ENCODE data around the gene PPTC7. TPM values are rescaled to one million over a fixed set of nuclear protein-coding genes. Genes with fewer than 3 reads are reported as not detected.

PPTC7 gene
- total and polyA plus RNA-seq, 8 donors = 13.3 to 24.2 (median 15.1) TPM

DNA sequence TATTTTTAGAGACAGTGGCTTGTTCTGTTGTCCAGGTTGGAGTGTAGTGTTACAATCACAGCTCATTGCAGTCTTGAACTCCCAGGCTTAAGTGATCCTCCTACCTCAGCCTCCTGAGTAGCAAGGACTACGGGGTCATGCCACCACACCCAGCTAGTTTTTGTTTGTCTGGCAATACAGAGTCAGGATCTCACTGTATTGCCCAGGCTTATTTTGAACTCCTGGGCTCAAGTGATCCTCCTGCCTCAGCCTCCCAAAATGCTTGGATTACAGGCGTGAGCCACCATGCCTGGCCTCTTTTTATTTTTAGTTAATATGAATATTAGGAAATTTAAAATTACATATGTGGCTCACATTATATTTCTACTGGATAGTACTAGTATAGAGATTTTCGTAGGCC lies 28.9 kb downstream of the PPTC7 start:
- DNase-seq (no peak), ATAC-seq (no peak)
- peaks cover 16 to 31% of the 10 kb centered on the region in 2 donors for H3K4me1 ChIP-seq
- H3K27ac ChIP-seq = no peak overlapping the region
- no peak for TF ChIP-seq CTCF (IDR thresholded peaks at IDR 0.05)
- H3K9me3 ChIP-seq = no peaks in the 10 kb centered on the region
- no peaks in the 10 kb centered on the region for H3K27me3 ChIP-seq
- H3K36me3 ChIP-seq = peaks cover 0 to 22% of the 10 kb centered on the region in 2 donors
- intact Hi-C loops (cut with DNase I) = no loop called here
- H3K4me3 ChIP-seq = no peak overlapping the region

DNA sequence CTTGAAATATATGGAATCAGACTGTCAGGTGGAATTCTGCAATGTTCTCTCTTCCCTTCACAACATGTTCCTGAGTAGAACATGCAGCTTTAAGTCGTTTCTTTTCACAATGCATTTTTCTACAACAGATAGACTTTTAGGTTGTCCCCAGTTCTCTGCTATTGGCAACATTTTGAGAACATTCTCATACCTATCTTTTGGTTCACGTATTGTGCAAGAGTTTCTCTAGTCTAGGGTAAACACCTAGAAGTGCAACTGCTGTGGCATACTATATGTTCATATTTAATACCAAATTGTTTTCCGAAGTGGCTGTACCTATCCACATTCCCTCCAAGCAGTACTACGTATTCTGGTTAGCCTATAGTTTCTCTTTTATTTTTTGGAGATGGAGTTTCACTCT lies 32.1 kb downstream of the PPTC7 start:
- ATAC-seq (no peak), DNase-seq (no peak)
- no peak for TF ChIP-seq CTCF (IDR thresholded peaks at IDR 0.05)
- intact Hi-C loops (cut with DNase I) = no loop called here
- H3K4me1 ChIP-seq = peaks cover 9 to 28% of the 10 kb centered on the region in 2 donors
- H3K27ac ChIP-seq = no peak overlapping the region
- no peaks in the 10 kb centered on the region for H3K9me3 ChIP-seq
- peaks cover 0 to 22% of the 10 kb centered on the region in 2 donors for H3K36me3 ChIP-seq
- no peaks in the 10 kb centered on the region for H3K27me3 ChIP-seq
- H3K4me3 ChIP-seq = no peak overlapping the region

- H3K36me3 ChIP-seq = peaks cover 0 to 34% of the 10 kb centered on the region in 2 donors
- intact Hi-C loops (cut with DNase I) = no loop called here
- peaks cover 0 to 28% of the 10 kb centered on the region in 2 donors for H3K4me1 ChIP-seq
- no peak for TF ChIP-seq CTCF (IDR thresholded peaks at IDR 0.05)
- no peak for ATAC-seq
- no peak for DNase-seq
- no peaks in the 10 kb centered on the region for H3K9me3 ChIP-seq
- H3K27me3 ChIP-seq = no peaks in the 10 kb centered on the region
- H3K4me3 ChIP-seq = no peak overlapping the region
- H3K27ac ChIP-seq = no peak overlapping the region
Observed at GRCh38 chr12:110549716-110550115, 33.4 kb downstream of the PPTC7 start.

- Histone ChIP-seq H3K4me1 (peaks cover 7 to 29% of the 10 kb centered on the region in 2 donors), H3K27ac (no peak overlapping the region), H3K9me3 (no peaks in the 10 kb centered on the region), H3K27me3 (no peaks in the 10 kb centered on the region), H3K36me3 (peaks cover 0 to 41% of the 10 kb centered on the region in 2 donors), H3K4me3 (no peak overlapping the region)
- TF ChIP-seq CTCF (IDR thresholded peaks at IDR 0.05) = no peak
- intact Hi-C loops (cut with DNase I) = no loop called here
- DNase-seq = no peak
- ATAC-seq = no peak
Observed at GRCh38 chr12:110548678-110549077, 34.4 kb downstream of the PPTC7 start.

DNA sequence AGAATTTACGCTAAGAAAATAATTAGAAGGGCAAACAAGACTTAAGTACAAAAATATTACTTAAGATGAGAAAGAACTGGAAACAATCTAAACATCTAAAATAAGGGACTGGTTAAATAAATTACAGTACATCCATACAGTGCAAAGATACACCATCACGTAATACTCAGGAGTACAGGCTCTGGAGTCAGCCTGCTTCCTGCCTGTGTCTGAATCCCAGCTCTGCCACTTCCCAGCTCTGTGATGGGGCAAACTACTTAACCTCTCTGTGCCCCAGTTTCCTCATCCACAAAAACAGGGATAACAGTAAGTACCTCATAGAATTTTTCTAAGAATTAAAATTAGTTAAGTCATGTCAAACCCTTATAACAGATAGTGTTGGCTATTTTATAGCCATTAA lies 36.0 kb downstream of the PPTC7 start:
- DNase-seq = no peak
- peaks cover 16 to 37% of the 10 kb centered on the region in 2 donors for H3K4me1 ChIP-seq
- H3K4me3 ChIP-seq = no peak overlapping the region
- H3K27me3 ChIP-seq = no peaks in the 10 kb centered on the region
- H3K36me3 ChIP-seq = peaks cover 0 to 45% of the 10 kb centered on the region in 2 donors
- intact Hi-C loops (cut with DNase I) = no loop called here
- no peaks in the 10 kb centered on the region for H3K9me3 ChIP-seq
- no peak for ATAC-seq
- TF ChIP-seq CTCF (IDR thresholded peaks at IDR 0.05) = no peak
- peak overlapping the region in 1 of 2 donors; percentile 62 for H3K27ac ChIP-seq
